Glutamatergic neuron (in vitro differentiated cells): ENCODE data around the gene CERS1. TPM values are rescaled to one million over a fixed set of nuclear protein-coding genes. Genes with fewer than 3 reads are reported as not detected.
"Not testable (repeated sequence)": the region's sequence is repeated elsewhere in the genome, so short reads cannot be mapped to it uniquely, and the experiment has no call there.

Experiments used
- DNase-seq: peaks from one replicate; pipeline ENCODE4 v3.0.0; 2022
- H3K27ac Mint-ChIP-seq: one replicate; pipeline ENCODE4 v1.8.0; 2020; ENCODE audit warnings: mild to moderate bottlenecking, mixed read lengths, inconsistent platforms; ENCODE audit not compliant: unreplicated experiment
- H3K27me3 Mint-ChIP-seq: one replicate; pipeline ENCODE4 v1.8.0; 2020; ENCODE audit warnings: mild to moderate bottlenecking, moderate library complexity, mixed read lengths, inconsistent platforms; ENCODE audit not compliant: unreplicated experiment
- H3K36me3 Mint-ChIP-seq: one replicate; pipeline ENCODE4 v1.8.0; 2020; ENCODE audit warnings: mild to moderate bottlenecking, mixed read lengths, inconsistent platforms; ENCODE audit not compliant: unreplicated experiment
- H3K4me1 Mint-ChIP-seq: one replicate; pipeline ENCODE4 v1.8.0; 2020; ENCODE audit warnings: mild to moderate bottlenecking, low read depth, mixed read lengths, inconsistent platforms; ENCODE audit not compliant: unreplicated experiment
- H3K4me3 Mint-ChIP-seq: one replicate; pipeline ENCODE4 v1.8.0; 2020; ENCODE audit warnings: mild to moderate bottlenecking, mixed read lengths, inconsistent platforms; ENCODE audit not compliant: unreplicated experiment
- H3K9me3 Mint-ChIP-seq: one replicate; pipeline ENCODE4 v1.8.0; 2020; ENCODE audit warnings: mild to moderate bottlenecking, moderate library complexity, mixed read lengths, inconsistent platforms; ENCODE audit not compliant: unreplicated experiment
- CTCF ChIP-seq: fragments of 200-600 bp; sonication (generic); IDR thresholded peaks from one replicate; pipeline ENCODE4 v1.5.0; 2021; ENCODE audit not compliant: partially characterized antibody, unreplicated experiment
- total RNA-seq: library from RNA; stranded (reverse); fragmentation: NEBNext Ultra II Directional; extraction: Animal tissue kit (Norgen Biotek cat#: 25700); gene quantifications from one replicate; pipeline ENCODE4 v1.2.1, GENCODE V29; 2021; ENCODE audit not compliant: unreplicated experiment

The CERS1 gene
- total RNA-seq, 1 donor from 2014 or later, result 15.3 TPM

GRCh38 chr19:18903156-18904037 is 7.4 kb upstream of the CERS1 start:
- Mint-ChIP-seq H3K27ac (no peak overlapping the region), H3K36me3 (no peaks in the 10 kb centered on the region), H3K4me3 (no peak overlapping the region), H3K4me1 (no peaks in the 10 kb centered on the region), H3K27me3 (peaks cover 2% of the 10 kb centered on the region), H3K9me3 (peaks cover 2% of the 10 kb centered on the region)
- DNase-seq, result no peak
- TF ChIP-seq CTCF, result no peak

GRCh38 chr19:18902519-18902918 is 6.6 kb upstream of the CERS1 start:
- not testable (repeated sequence) for H3K27me3 Mint-ChIP-seq, H3K9me3 Mint-ChIP-seq, H3K36me3 Mint-ChIP-seq, H3K27ac Mint-ChIP-seq, H3K4me1 Mint-ChIP-seq, DNase-seq, H3K4me3 Mint-ChIP-seq

- no peak for DNase-seq
- no peak for TF ChIP-seq CTCF
- H3K36me3 Mint-ChIP-seq, result no peaks in the 10 kb centered on the region
- H3K27ac Mint-ChIP-seq, result no peak overlapping the region
- H3K4me3 Mint-ChIP-seq, result no peak overlapping the region
- H3K4me1 Mint-ChIP-seq, result no peaks in the 10 kb centered on the region
- H3K9me3 Mint-ChIP-seq, result peaks cover 3% of the 10 kb centered on the region
- peaks cover 10% of the 10 kb centered on the region for H3K27me3 Mint-ChIP-seq
Observed at GRCh38 chr19:18901491-18901890, 5.5 kb upstream of the CERS1 start.

- H3K27ac Mint-ChIP-seq, result no peak overlapping the region
- TF ChIP-seq CTCF, result no peak
- H3K4me1 Mint-ChIP-seq, result no peaks in the 10 kb centered on the region
- peaks cover 9% of the 10 kb centered on the region for H3K27me3 Mint-ChIP-seq
- H3K4me3 Mint-ChIP-seq, result no peak overlapping the region
- peaks cover 3% of the 10 kb centered on the region for H3K9me3 Mint-ChIP-seq
- H3K36me3 Mint-ChIP-seq, result no peaks in the 10 kb centered on the region
- DNase-seq, result no peak
Observed at GRCh38 chr19:18900700-18901481, 4.9 kb upstream of the CERS1 start.

GRCh38 chr19:18899624-18900560 is 3.9 kb upstream of the CERS1 start:
- no peak overlapping the region for H3K27ac Mint-ChIP-seq
- no peaks in the 10 kb centered on the region for H3K4me1 Mint-ChIP-seq
- no peak for TF ChIP-seq CTCF
- no peaks in the 10 kb centered on the region for H3K36me3 Mint-ChIP-seq
- peaks cover 9% of the 10 kb centered on the region for H3K27me3 Mint-ChIP-seq
- DNase-seq, result no peak
- no peak overlapping the region for H3K4me3 Mint-ChIP-seq
- H3K9me3 Mint-ChIP-seq, result peaks cover 3% of the 10 kb centered on the region
